HAP-1 (cell line): ENCODE measurements around the gene TINAG.

Source experiments
- DNase-seq, 2 experiments: peaks; one replicate each; pipeline ENCODE4 v3.0.0-alpha.2; 2016 to 2020; ENCODE audit warnings: low spot score in 2 of 2
- H3K27me3 ChIP-seq: fragments of 250-450 bp; sonication (Bioruptor Pico); 2 replicates; pipeline ENCODE4 v1.5.1; 2020; ENCODE audit warnings: low read depth, mild to moderate bottlenecking, moderate library complexity
- H3K36me3 ChIP-seq: fragments of 250-450 bp; sonication (Bioruptor Pico); replicated peaks from 2 replicates; pipeline ENCODE4 v1.5.1; 2020; ENCODE audit warnings: mild to moderate bottlenecking
- H3K4me1 ChIP-seq: fragments of 250-450 bp; sonication (Bioruptor Pico); 2 replicates; pipeline ENCODE4 v1.5.1; 2020; ENCODE audit warnings: mild to moderate bottlenecking
- H3K4me3 ChIP-seq: fragments of 250-450 bp; sonication (Bioruptor Pico); 2 replicates; pipeline ENCODE4 v1.5.1; 2020; ENCODE audit warnings: mild to moderate bottlenecking, moderate library complexity
- H3K9me3 ChIP-seq: fragments of 250-450 bp; sonication (Bioruptor Pico); 2 replicates; pipeline ENCODE4 v1.5.1; 2020; ENCODE audit warnings: mild to moderate bottlenecking, moderate library complexity
- in situ Hi-C: fragments of 300-500 bp; cut with MboI; formaldehyde crosslinking; loops from 3 replicates; pipeline ENCODE4 v1.14.3; 2020; ENCODE audit warnings: low sequenced_read_pairs, inconsistent platforms, mixed read lengths

TINAG gene

DNA sequence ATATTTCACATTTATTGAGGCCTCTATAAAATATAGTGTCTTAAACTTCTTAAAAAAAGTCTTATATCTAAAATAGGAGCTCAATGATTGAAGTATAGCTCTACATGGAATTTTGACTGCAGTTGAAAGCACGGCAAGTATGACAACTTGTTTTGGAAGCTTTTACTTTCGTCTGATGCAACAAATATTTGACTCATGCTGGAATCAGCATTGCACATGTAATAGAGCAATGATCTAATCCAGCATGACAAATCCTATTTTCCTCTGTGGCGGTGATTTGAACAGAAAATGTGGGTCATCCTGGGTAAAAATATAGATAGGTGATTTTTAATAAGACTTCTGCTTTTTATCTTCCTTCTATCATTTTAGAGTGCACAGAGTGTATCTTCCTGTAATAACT lies 111.6 kb downstream of the TINAG start:
- Histone ChIP-seq H3K9me3 (no peaks in the 10 kb centered on the region), H3K4me3 (no peak overlapping the region), H3K36me3 (no peaks in the 10 kb centered on the region), H3K4me1 (peaks cover 5% of the 10 kb centered on the region), H3K27me3 (no peaks in the 10 kb centered on the region)
- DNase-seq, result no peak
- in situ Hi-C loops, result no loop called here

DNA sequence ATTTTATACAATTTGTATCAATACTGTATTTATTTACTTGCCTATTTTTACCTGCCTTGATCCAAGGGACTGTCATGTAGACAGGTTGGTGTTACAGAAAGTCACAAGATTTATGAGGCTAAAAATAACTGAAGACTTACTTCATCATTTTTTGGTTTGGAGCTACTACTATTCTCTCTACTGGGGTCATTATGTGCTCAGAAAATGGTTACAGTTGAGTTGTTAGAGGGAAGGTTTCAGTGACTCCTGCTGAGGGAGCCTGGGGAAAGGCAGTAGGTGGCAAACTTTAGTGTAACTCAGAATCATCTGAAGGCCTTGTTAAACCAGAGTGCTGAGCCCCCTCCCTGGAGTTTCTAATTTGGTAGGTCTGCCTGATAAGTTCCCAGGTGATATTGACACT lies 118.8 kb downstream of the TINAG start:
- no peaks in the 10 kb centered on the region for H3K4me1 ChIP-seq
- no peaks in the 10 kb centered on the region for H3K27me3 ChIP-seq
- no peaks in the 10 kb centered on the region for H3K36me3 ChIP-seq
- no peaks in the 10 kb centered on the region for H3K9me3 ChIP-seq
- DNase-seq, result no peak
- no peak overlapping the region for H3K4me3 ChIP-seq
- in situ Hi-C loops, result no loop called here

DNA sequence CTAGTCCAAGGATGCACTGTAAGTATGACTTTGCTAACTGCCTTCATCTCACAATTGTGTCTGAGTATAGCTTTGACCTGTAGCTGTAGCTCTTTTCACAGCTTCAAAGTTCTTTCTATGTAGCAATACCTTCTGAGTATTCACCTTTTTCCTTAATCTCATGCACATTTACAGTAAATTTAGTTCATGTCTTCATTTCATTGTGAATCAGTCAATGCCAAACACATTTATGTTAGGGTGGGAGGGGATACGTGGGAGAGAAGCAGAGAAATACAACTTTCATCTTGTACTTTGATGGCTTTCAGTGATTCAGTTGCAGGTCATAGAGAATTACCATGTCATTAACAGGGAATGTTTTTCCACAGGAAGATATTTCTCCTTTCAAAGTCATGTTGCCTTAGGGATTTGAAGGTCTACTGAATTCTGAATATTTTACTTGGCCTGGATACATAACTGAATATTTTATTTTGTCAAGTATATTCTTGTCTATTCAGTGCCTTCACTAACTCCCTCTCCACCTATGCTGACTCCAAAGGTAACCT lies 119.2 kb downstream of the TINAG start:
- Histone ChIP-seq H3K4me1 (no peaks in the 10 kb centered on the region), H3K4me3 (no peak overlapping the region), H3K36me3 (no peaks in the 10 kb centered on the region), H3K27me3 (no peaks in the 10 kb centered on the region), H3K9me3 (no peaks in the 10 kb centered on the region)
- in situ Hi-C loops, result no loop called here
- no peak for DNase-seq

DNA sequence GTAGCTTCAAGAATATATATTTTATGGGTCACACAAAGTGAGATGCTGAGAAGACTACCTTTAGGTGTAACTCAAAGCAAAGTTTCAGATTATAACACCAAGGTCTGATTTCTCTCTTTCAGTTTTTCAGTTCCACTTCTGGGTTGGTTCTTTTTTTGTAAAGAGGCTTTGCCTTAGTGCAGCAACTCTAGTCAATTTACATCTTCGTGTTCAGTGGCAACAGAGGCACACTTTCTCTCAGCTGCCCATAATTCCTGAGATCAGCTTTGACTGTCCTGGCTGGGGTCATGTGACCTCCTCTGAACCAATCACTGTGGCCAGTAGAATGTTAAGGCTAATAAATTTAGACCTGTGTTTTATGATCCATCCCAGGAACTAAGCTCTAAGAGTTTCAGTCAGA lies 120.2 kb downstream of the TINAG start:
- no peak for DNase-seq
- no peaks in the 10 kb centered on the region for H3K4me1 ChIP-seq
- H3K9me3 ChIP-seq, result no peaks in the 10 kb centered on the region
- in situ Hi-C loops, result no loop called here
- H3K36me3 ChIP-seq, result no peaks in the 10 kb centered on the region
- H3K4me3 ChIP-seq, result no peak overlapping the region
- H3K27me3 ChIP-seq, result no peaks in the 10 kb centered on the region

DNA sequence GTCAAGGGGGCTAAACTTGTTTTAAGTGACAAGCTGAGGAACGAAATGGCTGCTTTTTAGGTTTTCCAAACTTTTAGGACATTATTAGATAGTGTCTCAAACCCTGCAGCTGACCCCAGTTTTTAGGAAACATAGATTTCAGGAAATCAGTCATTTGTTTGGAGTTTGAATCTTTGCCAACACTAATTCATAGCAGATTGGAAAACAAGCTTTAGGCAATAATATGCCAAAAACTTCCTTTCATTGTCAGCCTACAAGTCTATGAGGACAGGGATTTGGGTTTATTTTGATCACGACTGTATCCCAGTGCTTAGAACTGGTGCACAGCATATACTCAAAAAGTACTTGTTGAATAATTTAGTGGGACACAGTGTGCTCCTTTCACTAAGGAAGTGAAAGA lies 123.2 kb downstream of the TINAG start:
- in situ Hi-C loops, result no loop called here
- H3K4me3 ChIP-seq, result no peak overlapping the region
- DNase-seq, result no peak
- H3K27me3 ChIP-seq, result no peaks in the 10 kb centered on the region
- no peaks in the 10 kb centered on the region for H3K36me3 ChIP-seq
- no peaks in the 10 kb centered on the region for H3K4me1 ChIP-seq
- no peaks in the 10 kb centered on the region for H3K9me3 ChIP-seq
